Right cardiac atrium (tissue), 5 donors: Measurements from ENCODE around the gene CDC14B. TPM values are rescaled to one million over a fixed set of nuclear protein-coding genes. Genes with fewer than 3 reads are reported as not detected.
A peak's percentile ranks its signal among the peaks of the same experiment; 100 is the strongest.

Experiments
- ATAC-seq, 2 donors: fragments of 200-7000 bp; cut with Tn5 transposase; one replicate each; pipeline versions ENCODE4 v1.8.0 to v1.9.1; 2020; ENCODE audit warnings: moderate library complexity in 2 of 2, mild to moderate bottlenecking in 1 of 2
- DNase-seq, 3 donors: peaks; one replicate each; pipeline ENCODE4 v3.0.0-alpha.2; 2020
- H3K27ac ChIP-seq: one replicate; pipeline ENCODE4 v1.5.1; 2013; ENCODE audit warnings: mild to moderate bottlenecking, low read length, control low read depth, moderate library complexity
- H3K27me3 ChIP-seq: one replicate; pipeline ENCODE4 v1.6.1; 2013; ENCODE audit not compliant: control insufficient read depth, insufficient read depth
- H3K4me1 ChIP-seq: one replicate; pipeline ENCODE4 v1.6.1; 2013; ENCODE audit warnings: low read length; ENCODE audit not compliant: control insufficient read depth, insufficient read depth
- H3K4me3 ChIP-seq: one replicate; pipeline ENCODE4 v1.5.1; 2013; ENCODE audit warnings: low read length, control low read depth
- H3K9me3 ChIP-seq: one replicate; pipeline ENCODE4 v1.6.1; 2013; ENCODE audit warnings: low read length; ENCODE audit not compliant: control insufficient read depth
- WGBS: extraction: QIAGEN DNeasy Blood & Tissue Kit; methylation state at CpG from one replicate; pipeline ENCODE4 v1.1.7; 2013; 5-methylcytosine and 5-hydroxymethylcytosine counted together
- intact Hi-C, 4 donors: fragments of 100-400 bp; cut with DNase I; formaldehyde crosslinking; loops; one replicate each; pipeline versions ENCODE4 v1.11.0 to v1.14.0; 2022 to 2023
- polyA plus RNA-seq: library from polyadenylated mRNA; stranded (reverse); fragments of 200-250 nt; gene quantifications from one replicate; pipeline ENCODE4 v1.2.3, GENCODE V29; 2013
- total RNA-seq, 4 donors: library from RNA; stranded (reverse); fragmentation: NEBNext Ultra II Directional; extraction: Animal tissue kit (Norgen Biotek cat#: 25700); gene quantifications; one replicate each; pipeline ENCODE4 v1.2.1, GENCODE V29; 2021
- donor health status: healthy with polysubstance abuse.
- donor health status: DM: no; HTN: yes; CAD: no.
- donor health status: DM: no; HTN: no; CAD: no.
- donor health status: DM: no; HTN: yes; CAD: no; lungs with severe emphysema.
- donor health status: DM: yes; HTN: yes; CAD: no.

The CDC14B gene
- total and polyA plus RNA-seq, 5 donors, result 5.9 to 15.7 (median 15.3) TPM

DNA sequence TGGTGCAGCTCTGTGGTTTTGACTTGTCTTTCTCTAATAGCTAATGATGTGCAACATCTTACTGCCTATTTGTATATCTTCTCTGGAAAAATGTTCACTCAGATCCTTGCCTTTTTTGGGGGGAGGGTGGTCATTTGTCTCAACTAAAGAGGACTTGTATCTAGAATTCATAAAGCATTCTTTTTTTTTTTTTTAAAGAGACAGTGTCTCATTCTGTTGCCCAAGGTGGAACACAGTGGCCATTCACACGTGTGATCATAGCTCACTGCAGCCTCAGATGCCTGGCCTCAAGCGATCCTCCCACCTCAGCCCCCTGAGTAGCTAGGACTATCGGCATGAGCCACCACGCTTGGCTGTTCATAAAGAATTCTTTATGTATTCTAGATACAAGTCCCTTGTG, 136.4 kb downstream of the CDC14B start:
- Histone ChIP-seq H3K9me3 (no peaks in the 10 kb centered on the region), H3K4me1 (peaks cover 9% of the 10 kb centered on the region), H3K27ac (no peak overlapping the region), H3K4me3 (no peak overlapping the region), H3K27me3 (no peaks in the 10 kb centered on the region)
- 94% methylated on average over 4 of the region's 4 CpGs for WGBS
- DNase-seq (no peak), ATAC-seq (no peak)
- intact Hi-C loops, result no loop called here

DNA sequence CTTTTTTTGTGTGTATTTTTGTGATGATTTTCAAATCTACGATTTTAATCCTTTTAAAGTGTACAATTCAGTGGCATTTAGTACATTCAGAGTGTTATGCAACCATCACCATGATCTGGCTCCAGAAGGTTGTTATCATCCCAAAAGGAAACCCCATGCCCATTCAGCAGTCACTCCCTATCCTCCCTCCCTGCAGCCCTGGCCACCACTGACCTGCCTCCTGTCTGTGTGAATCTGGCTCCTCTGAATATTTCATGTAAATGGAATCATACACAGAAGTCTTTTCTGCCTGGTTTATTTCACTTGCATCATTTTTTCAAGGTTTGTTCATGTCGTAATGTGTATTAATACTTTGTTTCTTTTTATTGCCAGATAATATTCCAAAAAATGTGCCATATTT, 137.2 kb downstream of the CDC14B start:
- intact Hi-C loops, result no loop called here
- peaks cover 5% of the 10 kb centered on the region for H3K4me1 ChIP-seq
- DNase-seq (no peak), ATAC-seq (no peak)
- no peaks in the 10 kb centered on the region for H3K9me3 ChIP-seq
- WGBS, result 84% methylated on average over 2 of the region's 2 CpGs
- H3K27ac ChIP-seq, result no peak overlapping the region
- no peaks in the 10 kb centered on the region for H3K27me3 ChIP-seq
- no peak overlapping the region for H3K4me3 ChIP-seq

DNA sequence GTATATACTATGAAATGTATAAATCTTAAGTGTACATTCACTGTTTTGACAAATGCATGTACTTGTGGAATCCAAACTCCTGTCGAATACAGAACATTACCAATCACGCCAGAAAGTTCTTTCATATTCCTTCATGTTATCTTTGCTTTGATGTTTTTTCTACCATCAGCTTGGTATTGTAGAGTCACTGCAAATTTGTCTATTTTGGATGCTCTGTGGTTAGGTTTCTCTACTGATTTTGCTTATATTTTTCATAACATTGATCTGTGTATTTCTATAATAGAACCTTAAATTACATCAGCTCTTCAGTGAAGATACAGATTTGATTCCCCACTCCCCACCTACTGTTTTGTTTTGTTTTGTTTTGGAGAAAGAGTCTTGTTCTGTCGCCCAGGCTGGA, 138.9 kb downstream of the CDC14B start:
- no peak overlapping the region for H3K4me3 ChIP-seq
- H3K27me3 ChIP-seq, result no peaks in the 10 kb centered on the region
- ATAC-seq, result no peak
- no peak for DNase-seq
- 95% methylated on average over 3 of the region's 3 CpGs for WGBS
- intact Hi-C loops, result no loop called here
- no peaks in the 10 kb centered on the region for H3K4me1 ChIP-seq
- H3K27ac ChIP-seq, result no peak overlapping the region
- no peaks in the 10 kb centered on the region for H3K9me3 ChIP-seq

DNA sequence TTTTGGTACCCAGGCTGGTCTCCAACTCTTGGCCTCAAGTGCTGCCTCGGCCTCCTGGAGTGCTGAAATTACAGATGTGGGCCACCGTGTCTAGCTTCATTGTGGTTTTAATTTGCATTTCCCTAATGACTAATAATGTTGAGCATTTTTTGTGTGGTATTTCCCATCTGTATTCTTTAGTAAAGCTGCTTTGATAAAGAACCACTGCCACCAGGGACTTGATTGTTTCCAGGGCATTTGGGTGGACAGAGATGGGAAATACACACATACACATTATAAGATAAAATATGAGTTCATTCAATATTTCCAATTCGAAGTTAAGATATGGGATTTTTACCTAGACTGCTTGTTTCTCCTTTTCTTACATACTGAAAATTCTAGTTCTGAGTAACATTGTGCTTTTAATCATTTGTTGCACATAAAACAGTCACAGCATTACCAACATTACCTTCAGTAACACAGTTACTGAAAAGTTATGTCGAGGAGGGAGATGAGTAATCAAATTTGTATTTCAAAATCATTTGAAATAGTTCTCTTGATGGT, 140.7 kb downstream of the CDC14B start:
- H3K9me3 ChIP-seq, result no peaks in the 10 kb centered on the region
- no peaks in the 10 kb centered on the region for H3K4me1 ChIP-seq
- intact Hi-C loops, result no loop called here
- no peak overlapping the region for H3K4me3 ChIP-seq
- H3K27ac ChIP-seq, result no peak overlapping the region
- no peaks in the 10 kb centered on the region for H3K27me3 ChIP-seq
- WGBS, result 72% methylated on average over 4 of the region's 4 CpGs
- DNase-seq (no peak), ATAC-seq (no peak)

DNA sequence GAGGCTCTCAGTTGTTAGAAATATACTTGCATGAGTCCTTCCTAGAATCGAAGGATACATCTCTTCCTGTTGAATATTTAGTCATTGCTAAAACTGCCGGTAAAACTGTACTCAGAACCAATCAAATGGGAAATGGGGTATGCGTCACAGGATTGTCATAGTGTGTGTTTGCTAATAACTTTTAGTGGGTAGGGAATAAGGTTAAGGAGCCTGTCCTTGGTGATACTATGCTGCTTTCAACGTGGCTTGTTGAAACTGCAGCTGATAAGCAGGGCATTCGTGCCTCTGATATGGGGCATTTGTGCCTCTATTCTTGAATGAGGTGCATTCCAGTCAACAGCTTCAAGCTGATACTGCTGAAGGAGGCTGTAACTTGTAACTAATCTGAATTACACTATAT, 143.1 kb downstream of the CDC14B start:
- 53% methylated on average over 5 of the region's 5 CpGs for WGBS
- H3K27me3 ChIP-seq, result no peaks in the 10 kb centered on the region
- intact Hi-C loops, result no loop called here
- no peak overlapping the region for H3K4me3 ChIP-seq
- H3K9me3 ChIP-seq, result no peaks in the 10 kb centered on the region
- peak; percentile 59 to 68 for ATAC-seq
- H3K27ac ChIP-seq, result no peak overlapping the region
- DNase-seq, result no peak
- H3K4me1 ChIP-seq, result no peaks in the 10 kb centered on the region

DNA sequence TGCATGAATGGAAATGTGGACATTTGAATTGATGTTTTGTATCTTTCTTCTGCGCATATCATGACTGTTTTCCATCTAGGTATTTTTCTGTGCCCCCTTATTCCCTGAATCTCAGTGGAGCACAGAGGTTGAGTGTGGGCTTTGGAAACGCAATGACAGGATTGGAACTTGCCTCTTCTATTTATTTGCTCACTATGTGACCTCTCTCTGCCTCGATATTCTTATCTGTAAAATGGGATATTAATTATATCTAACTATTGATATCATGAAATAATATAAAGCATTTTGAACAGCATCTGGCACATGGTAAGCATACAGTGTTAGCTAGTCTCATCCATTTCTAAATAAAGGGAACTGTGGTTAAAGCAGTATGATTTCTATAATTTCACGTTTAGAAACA, 143.6 kb downstream of the CDC14B start:
- DNase-seq (no peak), ATAC-seq (no peak)
- Histone ChIP-seq H3K9me3 (no peaks in the 10 kb centered on the region), H3K27ac (no peak overlapping the region), H3K4me3 (no peak overlapping the region), H3K4me1 (no peaks in the 10 kb centered on the region), H3K27me3 (no peaks in the 10 kb centered on the region)
- intact Hi-C loops, result no loop called here
- 93% methylated on average over 4 of the region's 4 CpGs for WGBS

DNA sequence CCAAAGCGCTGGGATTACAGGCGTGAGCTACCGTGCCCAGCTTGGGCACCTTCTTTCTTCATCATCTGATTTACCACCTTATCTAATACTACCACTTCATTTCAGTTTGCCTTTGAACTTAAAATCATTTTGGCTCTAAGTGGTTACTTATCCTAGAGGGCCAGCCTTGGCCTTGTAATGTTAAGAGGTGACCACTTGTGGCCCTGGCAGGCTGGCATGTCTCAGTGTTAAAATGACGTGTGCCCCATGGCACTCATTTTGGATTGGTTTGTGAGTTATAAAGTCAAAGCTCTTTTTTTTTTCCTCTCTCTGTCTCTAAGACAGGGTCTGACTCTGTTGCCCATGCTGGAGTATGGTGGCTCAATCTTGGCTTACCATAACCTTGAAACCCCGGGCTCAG, 151.9 kb downstream of the CDC14B start:
- no peaks in the 10 kb centered on the region for H3K4me1 ChIP-seq
- H3K4me3 ChIP-seq, result no peak overlapping the region
- ATAC-seq (no peak), DNase-seq (no peak)
- intact Hi-C loops, result no loop called here
- 95% methylated on average over 5 of the region's 5 CpGs for WGBS
- no peaks in the 10 kb centered on the region for H3K9me3 ChIP-seq
- H3K27me3 ChIP-seq, result no peaks in the 10 kb centered on the region
- H3K27ac ChIP-seq, result no peak overlapping the region

DNA sequence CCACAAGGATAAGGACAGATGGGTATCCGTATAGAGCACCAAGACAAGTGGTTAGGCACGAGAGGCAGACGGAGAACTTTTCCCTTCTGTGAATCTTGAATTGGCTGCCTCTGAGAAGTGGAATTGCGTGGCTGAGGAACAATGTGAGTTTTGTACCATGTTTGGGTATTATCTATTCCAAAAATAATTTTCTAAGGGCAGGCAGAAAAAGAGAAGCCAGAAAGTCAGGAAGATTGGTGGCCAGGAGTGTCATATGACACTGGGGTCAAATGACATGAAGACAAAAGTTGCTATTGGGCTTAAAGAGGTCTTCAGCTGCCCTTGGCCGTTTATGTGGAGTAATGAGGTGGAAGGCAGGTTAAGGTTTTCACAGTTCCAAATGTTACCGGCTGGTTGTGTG, 155.2 kb downstream of the CDC14B start:
- Histone ChIP-seq H3K9me3 (no peaks in the 10 kb centered on the region), H3K27ac (no peak overlapping the region), H3K4me3 (no peak overlapping the region), H3K27me3 (no peaks in the 10 kb centered on the region), H3K4me1 (no peaks in the 10 kb centered on the region)
- intact Hi-C loops, result no loop called here
- ATAC-seq (no peak), DNase-seq (no peak)
- 71% methylated on average over 6 of the region's 6 CpGs for WGBS

DNA sequence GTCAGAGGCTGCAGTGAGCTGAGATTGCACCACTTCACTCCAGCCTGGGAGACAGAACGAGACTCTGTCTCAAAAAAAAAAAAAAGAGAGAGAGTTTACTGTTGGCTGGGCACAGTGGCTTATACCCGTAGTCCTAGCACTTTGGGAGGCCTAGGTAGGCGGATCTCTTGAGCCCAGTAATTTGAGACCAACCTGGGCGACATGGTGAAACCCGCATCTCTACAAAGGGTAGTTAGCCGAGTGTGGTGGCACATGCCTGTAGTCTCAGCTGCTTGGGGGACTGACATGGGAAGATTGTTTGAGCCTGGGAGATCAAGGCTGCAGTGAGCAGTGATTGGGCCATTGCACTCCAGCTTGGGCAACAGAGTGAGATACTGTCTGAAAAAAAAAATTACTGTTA, 157.1 kb downstream of the CDC14B start:
- DNase-seq, result no peak
- intact Hi-C loops, result no loop called here
- WGBS, result 96% methylated on average over 6 of the region's 6 CpGs
- no peak for ATAC-seq
- no peaks in the 10 kb centered on the region for H3K27me3 ChIP-seq
- H3K9me3 ChIP-seq, result no peaks in the 10 kb centered on the region
- no peak overlapping the region for H3K27ac ChIP-seq
- H3K4me3 ChIP-seq, result no peak overlapping the region
- no peaks in the 10 kb centered on the region for H3K4me1 ChIP-seq

DNA sequence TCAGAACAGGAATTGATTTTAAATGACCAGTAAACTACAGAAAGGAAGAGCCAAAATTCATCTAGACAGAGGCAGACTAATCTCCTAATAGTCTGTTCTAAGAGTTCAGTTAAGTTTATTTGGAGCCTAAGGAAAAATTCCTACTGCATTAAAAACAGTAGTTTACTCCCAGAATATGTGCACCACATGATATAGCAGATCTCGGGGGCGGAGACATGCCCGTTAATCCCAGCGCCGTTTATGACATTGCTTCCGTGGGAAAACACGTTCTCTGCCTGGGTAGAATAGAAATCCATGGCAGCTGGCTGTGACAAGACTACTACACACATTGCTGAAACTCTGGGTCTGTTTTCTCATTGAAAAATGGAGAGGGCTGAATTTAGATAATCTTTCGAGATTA, 158.3 kb downstream of the CDC14B start:
- 92% methylated on average over 8 of the region's 8 CpGs for WGBS
- DNase-seq, result no peak
- ATAC-seq, result no peak
- no peak overlapping the region for H3K27ac ChIP-seq
- H3K9me3 ChIP-seq, result no peaks in the 10 kb centered on the region
- H3K4me3 ChIP-seq, result no peak overlapping the region
- no peaks in the 10 kb centered on the region for H3K27me3 ChIP-seq
- intact Hi-C loops, result no loop called here
- H3K4me1 ChIP-seq, result no peaks in the 10 kb centered on the region

DNA sequence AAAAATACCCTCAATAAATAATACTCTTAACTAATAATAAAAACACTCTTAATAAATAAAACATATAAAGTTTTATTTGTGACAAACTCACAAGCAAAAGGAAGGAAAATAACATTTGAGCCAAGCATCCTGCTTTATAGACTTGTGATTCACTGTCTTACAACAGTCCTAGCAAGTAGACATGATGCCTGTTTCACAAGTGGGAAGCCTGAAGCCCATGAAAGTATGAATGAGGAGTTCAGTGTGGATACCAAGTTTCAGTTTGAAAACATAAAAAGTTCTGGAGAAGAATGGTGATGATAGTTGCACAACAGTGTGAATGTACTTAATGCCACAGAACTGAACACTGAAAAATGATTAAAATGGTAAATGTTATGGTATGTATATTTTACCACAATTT, 158.8 kb downstream of the CDC14B start:
- no peak overlapping the region for H3K27ac ChIP-seq
- ATAC-seq (no peak), DNase-seq (no peak)
- no peak overlapping the region for H3K4me3 ChIP-seq
- H3K4me1 ChIP-seq, result no peaks in the 10 kb centered on the region
- H3K27me3 ChIP-seq, result no peaks in the 10 kb centered on the region
- intact Hi-C loops, result no loop called here
- no peaks in the 10 kb centered on the region for H3K9me3 ChIP-seq

DNA sequence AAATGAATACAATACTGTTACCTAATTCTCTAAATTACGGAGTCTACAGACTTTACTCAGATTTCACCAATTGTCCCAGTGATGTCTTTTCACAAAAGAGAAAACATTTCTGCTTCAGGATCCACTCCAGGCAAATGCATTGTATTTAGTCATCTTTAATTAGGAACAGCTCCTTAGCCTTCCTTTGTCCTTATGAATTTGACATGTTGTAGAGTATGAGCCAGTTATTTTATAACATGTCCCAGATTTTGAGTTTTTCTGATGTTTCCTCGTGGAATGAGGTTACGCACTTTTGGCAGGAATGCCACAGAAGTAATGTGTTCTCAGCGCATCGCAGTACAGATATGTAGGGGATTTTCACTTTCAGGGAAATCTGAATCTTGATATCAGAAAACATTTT, 159.2 kb downstream of the CDC14B start:
- no peak for ATAC-seq
- 90% methylated on average over 5 of the region's 5 CpGs for WGBS
- intact Hi-C loops, result no loop called here

More for the DNA sequence above, 159.2 kb downstream of the CDC14B start:
- no peaks in the 10 kb centered on the region for H3K9me3 ChIP-seq
- no peak for DNase-seq
- no peaks in the 10 kb centered on the region for H3K27me3 ChIP-seq
- no peak overlapping the region for H3K4me3 ChIP-seq
- no peak overlapping the region for H3K27ac ChIP-seq
- H3K4me1 ChIP-seq, result no peaks in the 10 kb centered on the region
